Lower lobe of right lung (tissue), 2 donors: ENCODE results near the gene CACNA1B. TPM values are rescaled to one million over a fixed set of nuclear protein-coding genes. Genes with fewer than 3 reads are reported as not detected.
A peak's percentile ranks its signal among the peaks of the same experiment; 100 is the strongest.

Source experiments
- ATAC-seq, 2 donors: fragments of 200-7000 bp; cut with Tn5 transposase; one replicate each; pipeline ENCODE4 v1.9.1; 2020 to 2022; ENCODE audit warnings: mild to moderate bottlenecking in 2 of 2, moderate library complexity in 2 of 2
- DNase-seq: peaks from one replicate; pipeline ENCODE4 v3.0.0-alpha.2; 2020
- H3K27ac ChIP-seq: fragments of 200-600 bp; one replicate; pipeline ENCODE4 v1.8.0; 2022
- H3K27me3 ChIP-seq: fragments of 200-600 bp; one replicate; pipeline ENCODE4 v1.8.0; 2022; ENCODE audit warnings: low read depth
- H3K36me3 ChIP-seq: fragments of 200-600 bp; one replicate; pipeline ENCODE4 v1.8.0; 2022; ENCODE audit warnings: mild to moderate bottlenecking
- H3K4me1 ChIP-seq: fragments of 200-600 bp; one replicate; pipeline ENCODE4 v1.8.0; 2022
- H3K4me3 ChIP-seq: fragments of 200-600 bp; one replicate; pipeline ENCODE4 v1.8.0; 2022; ENCODE audit warnings: mild to moderate bottlenecking
- H3K9me3 ChIP-seq: fragments of 200-600 bp; one replicate; pipeline ENCODE4 v1.8.0; 2022
- intact Hi-C: fragments of 100-400 bp; cut with DNase I; formaldehyde crosslinking; loops from one replicate; pipeline ENCODE4 v1.11.0; 2022
- total RNA-seq: library from RNA; stranded (reverse); fragmentation: NEBNext Ultra II Directional; extraction: Animal tissue kit (Norgen Biotek cat#: 25700); gene quantifications from one replicate; pipeline ENCODE4 v1.2.1, GENCODE V29; 2021
- TF ChIP-seq, protein P1 (sequence below): fragments of 200-600 bp; IDR thresholded peaks from one replicate; pipeline ENCODE4 v1.8.0; 2022; ENCODE audit warnings: antibody characterized with exemption, mild to moderate bottlenecking
- donor health status: DM: no; HTN: yes; CAD: no; lungs with severe emphysema.

Gene CACNA1B
- total RNA-seq, 1 donor from 2014 or later, result 0.06 TPM

DNA sequence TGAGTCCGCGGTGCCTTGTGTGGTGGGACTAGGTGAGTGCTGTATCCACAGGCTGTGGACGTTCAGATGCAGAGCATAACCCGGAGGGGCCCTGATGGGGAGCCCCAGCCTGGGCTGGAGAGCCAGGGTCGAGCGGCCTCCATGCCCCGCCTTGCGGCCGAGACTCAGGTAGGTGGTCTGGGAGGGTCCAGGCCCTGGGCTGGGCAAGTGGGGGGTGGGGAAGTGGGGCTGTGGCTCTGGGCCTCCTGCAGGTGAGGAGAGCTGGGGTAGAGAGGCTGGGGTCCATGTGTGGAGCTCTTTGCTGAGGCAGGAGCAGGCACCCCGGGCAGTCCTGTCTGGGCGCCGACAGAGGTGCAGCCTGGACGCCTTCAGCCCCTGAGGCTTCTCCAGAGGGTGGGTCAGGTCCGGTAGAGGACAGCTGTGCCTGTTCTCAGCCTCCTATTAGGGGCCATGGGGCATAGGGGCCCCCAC, 241.1 kb downstream of the CACNA1B start:
- intact Hi-C loops, result no loop called here
- H3K27ac ChIP-seq, result no peak overlapping the region
- no peaks in the 10 kb centered on the region for H3K9me3 ChIP-seq
- no peak overlapping the region for H3K4me3 ChIP-seq
- H3K27me3 ChIP-seq, result peaks cover 5% of the 10 kb centered on the region
- DNase-seq (no peak), ATAC-seq (no peak)
- TF ChIP-seq, protein P1, sequence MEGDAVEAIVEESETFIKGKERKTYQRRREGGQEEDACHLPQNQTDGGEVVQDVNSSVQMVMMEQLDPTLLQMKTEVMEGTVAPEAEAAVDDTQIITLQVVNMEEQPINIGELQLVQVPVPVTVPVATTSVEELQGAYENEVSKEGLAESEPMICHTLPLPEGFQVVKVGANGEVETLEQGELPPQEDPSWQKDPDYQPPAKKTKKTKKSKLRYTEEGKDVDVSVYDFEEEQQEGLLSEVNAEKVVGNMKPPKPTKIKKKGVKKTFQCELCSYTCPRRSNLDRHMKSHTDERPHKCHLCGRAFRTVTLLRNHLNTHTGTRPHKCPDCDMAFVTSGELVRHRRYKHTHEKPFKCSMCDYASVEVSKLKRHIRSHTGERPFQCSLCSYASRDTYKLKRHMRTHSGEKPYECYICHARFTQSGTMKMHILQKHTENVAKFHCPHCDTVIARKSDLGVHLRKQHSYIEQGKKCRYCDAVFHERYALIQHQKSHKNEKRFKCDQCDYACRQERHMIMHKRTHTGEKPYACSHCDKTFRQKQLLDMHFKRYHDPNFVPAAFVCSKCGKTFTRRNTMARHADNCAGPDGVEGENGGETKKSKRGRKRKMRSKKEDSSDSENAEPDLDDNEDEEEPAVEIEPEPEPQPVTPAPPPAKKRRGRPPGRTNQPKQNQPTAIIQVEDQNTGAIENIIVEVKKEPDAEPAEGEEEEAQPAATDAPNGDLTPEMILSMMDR, result no peak
- no peaks in the 10 kb centered on the region for H3K36me3 ChIP-seq
- no peaks in the 10 kb centered on the region for H3K4me1 ChIP-seq

DNA sequence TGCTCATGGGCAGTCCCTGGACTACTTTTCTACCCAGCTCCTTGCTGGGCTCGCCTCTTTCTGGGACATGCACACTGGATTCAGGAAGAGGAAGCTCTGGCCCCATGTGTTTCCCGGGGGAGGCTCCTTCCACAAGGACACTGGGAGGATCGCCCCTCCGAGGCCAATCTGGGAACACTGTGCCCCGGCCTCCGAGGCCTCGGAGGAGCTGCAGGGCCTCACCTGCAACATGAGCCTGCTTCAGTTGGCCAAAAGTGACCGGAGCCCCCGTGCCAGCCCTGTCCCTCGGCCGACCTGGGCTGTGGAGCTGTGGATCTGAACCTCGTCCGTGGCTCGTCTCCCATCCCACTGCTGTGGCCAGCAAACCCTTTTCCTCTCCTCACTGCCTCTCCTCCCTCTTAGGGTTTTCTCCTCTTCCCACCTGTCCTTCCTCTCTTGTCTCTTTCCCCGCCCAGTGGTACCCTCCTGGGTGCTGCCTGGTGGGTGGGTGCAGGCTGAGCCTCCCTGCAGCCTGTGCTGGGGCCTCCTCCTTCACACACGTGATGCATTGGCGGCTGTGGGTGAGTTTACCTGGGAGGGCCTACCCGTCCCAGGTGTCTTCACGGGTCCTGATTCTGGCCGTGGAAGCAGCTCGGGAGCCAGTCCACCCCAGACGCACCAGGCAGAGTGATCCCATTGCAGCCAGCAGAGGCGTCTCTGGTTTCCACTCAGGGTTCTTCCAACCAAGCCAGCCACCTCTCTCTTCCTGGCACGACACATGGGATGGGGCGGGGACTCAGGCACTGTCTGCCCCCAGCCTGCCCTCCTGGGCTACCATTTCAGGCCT, 241.8 kb downstream of the CACNA1B start:
- no peaks in the 10 kb centered on the region for H3K9me3 ChIP-seq
- no peak overlapping the region for H3K27ac ChIP-seq
- DNase-seq, result no peak
- TF ChIP-seq, protein P1, result no peak
- H3K4me1 ChIP-seq, result no peaks in the 10 kb centered on the region
- ATAC-seq, result peak in 1 of 2 donors; percentile 13
- no peak overlapping the region for H3K4me3 ChIP-seq
- intact Hi-C loops, result no loop called here
- peaks cover 5% of the 10 kb centered on the region for H3K27me3 ChIP-seq
- H3K36me3 ChIP-seq, result no peaks in the 10 kb centered on the region

- no peaks in the 10 kb centered on the region for H3K9me3 ChIP-seq
- DNase-seq (no peak), ATAC-seq (peak in 1 of 2 donors; percentile 3)
- intact Hi-C loops, result no loop called here
- no peaks in the 10 kb centered on the region for H3K4me1 ChIP-seq
- H3K27me3 ChIP-seq, result peaks cover 5% of the 10 kb centered on the region
- H3K4me3 ChIP-seq, result no peak overlapping the region
- TF ChIP-seq, protein P1, result no peak
- H3K27ac ChIP-seq, result no peak overlapping the region
- H3K36me3 ChIP-seq, result no peaks in the 10 kb centered on the region
Observed at GRCh38 chr9:138120072-138120471, 242.5 kb downstream of the CACNA1B start.

- no peaks in the 10 kb centered on the region for H3K9me3 ChIP-seq
- H3K27ac ChIP-seq, result no peak overlapping the region
- intact Hi-C loops, result no loop called here
- no peak overlapping the region for H3K4me3 ChIP-seq
- DNase-seq, result no peak
- no peaks in the 10 kb centered on the region for H3K4me1 ChIP-seq
- ATAC-seq, result peak in 1 of 2 donors; percentile 4
- peaks cover 5% of the 10 kb centered on the region for H3K27me3 ChIP-seq
- H3K36me3 ChIP-seq, result no peaks in the 10 kb centered on the region
- TF ChIP-seq, protein P1, result no peak
Observed at GRCh38 chr9:138120511-138121437, 243.2 kb downstream of the CACNA1B start.

DNA sequence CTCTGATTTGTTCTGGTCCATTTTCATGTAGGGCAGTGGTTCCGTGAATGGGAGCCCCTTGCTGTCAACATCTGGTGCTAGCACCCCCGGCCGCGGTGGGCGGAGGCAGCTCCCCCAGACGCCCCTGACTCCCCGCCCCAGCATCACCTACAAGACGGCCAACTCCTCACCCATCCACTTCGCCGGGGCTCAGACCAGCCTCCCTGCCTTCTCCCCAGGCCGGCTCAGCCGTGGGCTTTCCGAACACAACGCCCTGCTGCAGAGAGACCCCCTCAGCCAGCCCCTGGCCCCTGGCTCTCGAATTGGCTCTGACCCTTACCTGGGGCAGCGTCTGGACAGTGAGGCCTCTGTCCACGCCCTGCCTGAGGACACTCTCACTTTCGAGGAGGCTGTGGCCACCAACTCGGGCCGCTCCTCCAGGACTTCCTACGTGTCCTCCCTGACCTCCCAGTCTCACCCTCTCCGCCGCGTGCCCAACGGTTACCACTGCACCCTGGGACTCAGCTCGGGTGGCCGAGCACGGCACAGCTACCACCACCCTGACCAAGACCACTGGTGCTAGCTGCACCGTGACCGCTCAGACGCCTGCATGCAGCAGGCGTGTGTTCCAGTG, 244.0 kb downstream of the CACNA1B start:
- no peaks in the 10 kb centered on the region for H3K9me3 ChIP-seq
- intact Hi-C loops, result no loop called here
- H3K27me3 ChIP-seq, result peaks cover 5% of the 10 kb centered on the region
- TF ChIP-seq, protein P1, result no peak
- no peak overlapping the region for H3K27ac ChIP-seq
- no peaks in the 10 kb centered on the region for H3K4me1 ChIP-seq
- no peaks in the 10 kb centered on the region for H3K36me3 ChIP-seq
- no peak overlapping the region for H3K4me3 ChIP-seq
- no peak for DNase-seq
- ATAC-seq, result no peak
